Activated CD8-positive, alpha-beta T cell treated with anti-CD3 and anti-CD28 coated beads for 36 hours (primary cell): Measurements from ENCODE around the gene PCNX4. TPM values are rescaled to one million over a fixed set of nuclear protein-coding genes. Genes with fewer than 3 reads are reported as not detected.

Source experiments
- ATAC-seq: fragments of 200-7000 bp; cut with Tn5 transposase; one replicate; pipeline ENCODE4 v1.10.0; 2021; ENCODE audit warnings: mild to moderate bottlenecking, moderate library complexity
- CTCF ChIA-PET: fragments of 350-600 bp; sonication (Branson Sonifier 250); formaldehyde crosslinking; loops from one replicate; lab custom pipeline; 2021; ENCODE audit warnings: antibody characterized with exemption; lab: Charles Lee
- POLR2A ChIA-PET: fragments of 350-600 bp; sonication (Branson Sonifier 250); formaldehyde crosslinking; loops from one replicate; lab custom pipeline; 2021; ENCODE audit warnings: antibody characterized with exemption; lab: Charles Lee
- DNase-seq: peaks from one replicate; pipeline ENCODE4 v3.0.0-alpha.2; 2020
- H3K27ac Mint-ChIP-seq: one replicate; pipeline ENCODE4 v1.8.0; 2021; ENCODE audit warnings: mild to moderate bottlenecking, mixed read lengths
- H3K27me3 Mint-ChIP-seq: one replicate; pipeline ENCODE4 v1.8.0; 2021; ENCODE audit warnings: mixed read lengths
- H3K36me3 Mint-ChIP-seq: one replicate; pipeline ENCODE4 v1.8.0; 2021; ENCODE audit warnings: low read depth, mixed read lengths
- H3K4me1 Mint-ChIP-seq: one replicate; pipeline ENCODE4 v1.8.0; 2021; ENCODE audit warnings: low read depth, mixed read lengths
- H3K4me3 Mint-ChIP-seq: one replicate; pipeline ENCODE4 v1.8.0; 2021; ENCODE audit warnings: mild to moderate bottlenecking, moderate library complexity, mixed read lengths
- H3K9me3 Mint-ChIP-seq: one replicate; pipeline ENCODE4 v1.8.0; 2021; ENCODE audit warnings: mixed read lengths
- intact Hi-C: fragments of 100-400 bp; cut with micrococcal nuclease; formaldehyde crosslinking; loops from one replicate; pipeline ENCODE4 v1.10.0; 2022
- total RNA-seq, 2 experiments: library from RNA; stranded (reverse); gene quantifications; one replicate each; pipeline ENCODE4 v1.2.3, GENCODE V29; 2021
- TF ChIP-seq, protein P1 (sequence below): fragments of 200-600 bp; IDR thresholded peaks from one replicate; pipeline ENCODE4 v1.8.0; 2022; ENCODE audit warnings: antibody characterized with exemption, mild to moderate bottlenecking

The PCNX4 gene
- total RNA-seq, 2 experiments from 2014 or later: 28.2 to 30.0 TPM

DNA sequence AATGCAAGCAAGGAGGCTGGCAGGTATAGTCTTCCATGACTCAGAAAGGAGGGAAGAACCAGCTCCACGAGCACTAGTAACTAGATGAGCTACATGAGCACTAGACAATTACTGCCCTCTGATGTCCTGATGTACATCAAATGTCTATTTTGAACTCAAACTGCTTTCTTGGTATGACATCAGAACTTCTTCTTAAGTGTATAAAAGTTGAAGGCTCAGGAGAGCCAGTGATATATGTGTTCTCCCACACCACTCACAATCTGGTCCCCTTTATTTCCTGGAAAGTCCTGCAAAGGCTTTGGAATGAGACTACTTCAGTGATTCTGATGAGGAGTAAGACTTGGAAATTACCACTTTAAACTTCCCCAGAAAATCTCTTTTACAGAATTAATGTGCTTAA is 92.0 kb downstream of the PCNX4 start:
- DNase-seq (peak; percentile 9), ATAC-seq (peak; percentile 81)
- CTCF ChIA-PET: interaction anchor here (0.7 to 7.5 kb wide), 41 partner anchors 8 to 679 kb away, joined by 3 to 124 read pairs (median 5); partner anchors contain the start of genes DHRS7, PCNX4 and PPM1A
- no peaks in the 10 kb centered on the region for H3K36me3 Mint-ChIP-seq
- TF ChIP-seq, protein P1, sequence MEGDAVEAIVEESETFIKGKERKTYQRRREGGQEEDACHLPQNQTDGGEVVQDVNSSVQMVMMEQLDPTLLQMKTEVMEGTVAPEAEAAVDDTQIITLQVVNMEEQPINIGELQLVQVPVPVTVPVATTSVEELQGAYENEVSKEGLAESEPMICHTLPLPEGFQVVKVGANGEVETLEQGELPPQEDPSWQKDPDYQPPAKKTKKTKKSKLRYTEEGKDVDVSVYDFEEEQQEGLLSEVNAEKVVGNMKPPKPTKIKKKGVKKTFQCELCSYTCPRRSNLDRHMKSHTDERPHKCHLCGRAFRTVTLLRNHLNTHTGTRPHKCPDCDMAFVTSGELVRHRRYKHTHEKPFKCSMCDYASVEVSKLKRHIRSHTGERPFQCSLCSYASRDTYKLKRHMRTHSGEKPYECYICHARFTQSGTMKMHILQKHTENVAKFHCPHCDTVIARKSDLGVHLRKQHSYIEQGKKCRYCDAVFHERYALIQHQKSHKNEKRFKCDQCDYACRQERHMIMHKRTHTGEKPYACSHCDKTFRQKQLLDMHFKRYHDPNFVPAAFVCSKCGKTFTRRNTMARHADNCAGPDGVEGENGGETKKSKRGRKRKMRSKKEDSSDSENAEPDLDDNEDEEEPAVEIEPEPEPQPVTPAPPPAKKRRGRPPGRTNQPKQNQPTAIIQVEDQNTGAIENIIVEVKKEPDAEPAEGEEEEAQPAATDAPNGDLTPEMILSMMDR: no peak
- H3K9me3 Mint-ChIP-seq: peaks cover 2% of the 10 kb centered on the region
- no peaks in the 10 kb centered on the region for H3K27me3 Mint-ChIP-seq
- peaks cover 20% of the 10 kb centered on the region for H3K4me1 Mint-ChIP-seq
- intact Hi-C loops: loop anchor here (1.0 to 10.0 kb wide), 3 partner anchors 119 to 219 kb away; no protein-coding TSS in a partner anchor
- POLR2A ChIA-PET: interaction anchor here (1.1 to 1.4 kb wide), 3 partner anchors 18 to 89 kb away, joined by 4 to 6 read pairs (median 4); partner anchors contain the start of genes DHRS7 and PPM1A
- H3K4me3 Mint-ChIP-seq: peak overlapping the region; percentile 72
- H3K27ac Mint-ChIP-seq: peak overlapping the region; percentile 91

DNA sequence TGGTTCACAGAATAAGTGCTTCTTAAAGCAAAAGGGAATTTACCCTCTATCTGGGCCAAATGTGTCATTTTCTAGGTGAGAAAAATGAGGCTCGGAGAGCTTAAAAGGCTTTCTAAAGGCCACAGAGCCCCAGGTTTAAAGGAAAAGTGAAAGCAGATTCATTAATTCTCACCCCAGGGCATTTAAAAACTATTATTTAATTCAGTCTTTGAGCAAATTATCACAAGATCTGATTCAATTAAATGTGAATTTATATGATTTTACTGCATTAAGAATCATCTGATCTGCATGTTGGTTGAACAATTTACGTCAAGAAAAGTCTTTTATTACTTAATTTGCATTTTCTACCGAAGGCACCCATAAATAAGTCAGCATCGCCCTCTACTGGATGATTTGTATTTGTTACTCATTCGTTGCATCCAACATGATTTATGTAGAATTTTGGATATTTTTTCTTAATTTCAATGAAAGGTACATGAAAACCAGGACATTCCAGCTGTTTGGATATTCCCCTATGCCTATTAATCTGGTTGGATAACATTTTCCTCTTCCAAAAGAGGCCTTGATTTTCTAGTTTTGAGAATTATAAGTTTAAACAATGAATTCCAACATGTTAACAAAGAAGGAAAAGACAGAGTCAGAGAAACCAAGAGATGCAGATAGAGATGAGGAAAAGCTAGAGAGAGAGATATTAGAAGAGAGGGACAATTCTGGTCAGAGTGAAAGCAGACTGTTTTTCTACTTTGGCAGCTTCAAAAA is 92.6 kb downstream of the PCNX4 start:
- ChIA-PET POLR2A (interaction anchor here (1.1 to 1.4 kb wide), 3 partner anchors 19 to 89 kb away, joined by 4 to 6 read pairs (median 4); partner anchors contain the start of genes DHRS7 and PPM1A), CTCF (interaction anchor here (0.7 to 7.5 kb wide), 53 partner anchors 9 to 680 kb away, joined by 3 to 124 read pairs (median 4); partner anchors contain the start of genes DHRS7, PCNX4 and PPM1A)
- H3K9me3 Mint-ChIP-seq: peaks cover 2% of the 10 kb centered on the region
- H3K4me1 Mint-ChIP-seq: peaks cover 20% of the 10 kb centered on the region
- H3K4me3 Mint-ChIP-seq: peak overlapping the region; percentile 72
- H3K36me3 Mint-ChIP-seq: no peaks in the 10 kb centered on the region
- DNase-seq (peak; percentile 18), ATAC-seq (peak; percentile 89)
- TF ChIP-seq, protein P1: peak; percentile 93
- intact Hi-C loops: loop anchor here (1.0 to 10.0 kb wide), 3 partner anchors 120 to 220 kb away; no protein-coding TSS in a partner anchor
- H3K27me3 Mint-ChIP-seq: no peaks in the 10 kb centered on the region
- H3K27ac Mint-ChIP-seq: peak overlapping the region; percentile 91

DNA sequence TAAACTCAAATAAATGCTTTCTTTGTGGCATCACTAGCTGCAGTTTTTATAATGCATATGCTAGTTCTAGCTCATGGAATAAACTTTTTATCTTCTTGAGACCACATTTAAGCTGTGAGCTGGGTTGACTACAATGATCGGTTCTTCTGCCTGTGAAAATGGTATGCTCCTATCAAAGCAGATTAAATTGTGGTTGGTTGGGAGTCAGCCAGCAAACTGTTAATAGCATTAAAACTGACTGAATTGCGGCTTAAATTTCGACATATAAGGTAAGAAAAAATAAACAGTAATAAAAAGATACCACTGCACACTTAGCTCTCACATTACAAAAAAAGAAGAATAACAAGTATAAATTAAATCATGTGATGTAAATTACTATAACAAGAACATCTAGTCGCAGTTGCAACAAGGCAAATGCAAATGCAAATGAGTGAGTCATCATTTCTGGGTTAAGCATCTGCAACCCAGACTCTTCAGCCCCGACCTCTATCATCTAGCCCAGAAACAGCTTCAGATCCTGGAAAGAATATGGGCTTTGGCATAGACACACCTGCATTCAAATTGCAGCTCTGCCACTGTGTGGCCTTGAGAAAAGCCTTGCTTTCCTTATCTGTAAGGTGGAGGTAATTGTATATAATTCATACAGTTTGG is 93.3 kb downstream of the PCNX4 start:
- ATAC-seq (no peak), DNase-seq (no peak)
- Mint-ChIP-seq H3K27ac (no peak overlapping the region), H3K27me3 (no peaks in the 10 kb centered on the region), H3K36me3 (no peaks in the 10 kb centered on the region), H3K9me3 (no peaks in the 10 kb centered on the region), H3K4me1 (peaks cover 20% of the 10 kb centered on the region), H3K4me3 (peak overlapping the region; percentile 72)
- intact Hi-C loops: loop anchor here (1.0 to 10.0 kb wide), 3 partner anchors 121 to 220 kb away; no protein-coding TSS in a partner anchor
- ChIA-PET POLR2A (no interaction called here), CTCF (interaction anchor here (0.7 to 7.5 kb wide), 36 partner anchors 12 to 678 kb away, joined by 3 to 124 read pairs (median 6); partner anchors contain the start of genes DHRS7, PCNX4 and PPM1A)
- TF ChIP-seq, protein P1: no peak

DNA sequence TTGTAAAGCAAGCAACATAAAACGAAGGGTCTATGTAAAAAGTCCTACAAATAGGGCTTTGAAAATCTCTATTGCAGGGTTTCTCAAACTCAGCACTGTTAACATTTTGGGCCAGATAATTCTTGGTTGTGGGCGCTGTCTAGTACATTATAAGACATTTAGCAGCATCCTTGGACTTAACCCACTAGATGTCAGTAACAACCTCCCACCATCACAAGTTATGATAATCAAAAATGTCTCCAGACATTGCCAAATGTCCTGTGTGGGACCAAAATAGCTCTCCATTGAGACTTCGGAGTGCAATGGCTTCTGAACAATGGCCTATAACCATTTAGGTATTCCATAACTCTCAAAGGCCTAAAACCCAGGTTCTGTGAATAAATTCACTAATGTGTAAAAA is 96.4 kb downstream of the PCNX4 start:
- ChIA-PET POLR2A (no interaction called here), CTCF (interaction anchor here (0.7 to 7.5 kb wide), 6 partner anchors 9 to 681 kb away, joined by 3 to 124 read pairs (median 20); no protein-coding TSS in a partner anchor)
- H3K4me1 Mint-ChIP-seq: peaks cover 17% of the 10 kb centered on the region
- no peak for ATAC-seq
- TF ChIP-seq, protein P1: peak; percentile 25
- no peak for DNase-seq
- H3K4me3 Mint-ChIP-seq: no peak overlapping the region
- no peaks in the 10 kb centered on the region for H3K36me3 Mint-ChIP-seq
- intact Hi-C loops: loop anchor here (10.0 kb wide), 1 partner anchor 137 kb away; no protein-coding TSS in a partner anchor
- peaks cover 3% of the 10 kb centered on the region for H3K27me3 Mint-ChIP-seq
- no peaks in the 10 kb centered on the region for H3K9me3 Mint-ChIP-seq
- no peak overlapping the region for H3K27ac Mint-ChIP-seq
